ENCODE data around the gene RPL32.

DNA sequence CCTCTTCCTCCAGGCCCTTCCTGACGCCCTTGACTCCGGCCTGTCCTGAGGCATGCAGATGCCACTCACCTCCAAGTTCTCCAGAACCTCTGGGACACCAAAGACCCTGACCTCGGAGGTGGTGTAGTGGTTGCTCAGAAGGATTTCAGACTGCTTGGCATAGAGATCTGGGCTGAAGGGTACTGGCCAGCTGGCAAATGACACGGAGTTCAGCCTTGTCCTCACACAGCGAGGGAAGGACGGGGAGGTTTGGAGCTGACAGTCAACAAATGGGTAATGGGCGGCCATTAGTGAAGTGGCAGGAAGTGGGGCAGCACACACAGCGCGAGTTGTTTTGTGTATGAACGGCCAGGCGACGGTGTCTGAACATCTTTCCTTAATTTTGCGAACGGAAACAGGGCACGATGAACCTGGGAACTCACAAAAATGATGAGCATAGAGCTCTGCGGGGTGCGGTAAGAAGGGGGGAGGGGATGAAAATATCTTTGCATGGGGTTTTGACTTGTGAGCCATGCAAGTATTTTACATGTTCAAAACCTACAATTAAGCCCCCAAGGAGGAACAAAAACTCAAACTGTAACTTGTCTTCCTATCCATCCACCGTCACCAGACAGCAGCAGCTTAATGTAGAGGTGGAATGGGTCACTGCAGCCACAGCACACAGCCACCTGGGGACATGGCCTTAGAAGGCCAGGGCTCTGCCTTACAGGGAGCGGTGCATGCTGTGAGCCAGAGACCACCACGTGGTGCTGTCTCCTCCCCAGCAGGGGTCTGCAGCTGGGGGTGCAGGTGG, 43.6 kb upstream of the RPL32 start:
- no peak for TF ChIP-seq TCF7L2 (IDR thresholded peaks at IDR 0.05; ENCODE audit: low read depth, low read length)
- no peak for TF ChIP-seq CTCF (IDR thresholded peaks at IDR 0.05)
- TF ChIP-seq SIN3A (IDR thresholded peaks at IDR 0.05; ENCODE audit: borderline replicate concordance, insufficient read depth, low read depth, low read length), result no peak

Data from Panc1 (cell line).